Esophagus muscularis mucosa (tissue), 4 donors: Measurements from ENCODE around the gene SPEM3. TPM values are rescaled to one million over a fixed set of nuclear protein-coding genes. Genes with fewer than 3 reads are reported as not detected.

Experiments
- DNase-seq: peaks from one replicate; pipeline ENCODE4 v3.0.0-alpha.2; 2017; ENCODE audit errors: extremely low spot score
- H3K27ac ChIP-seq, 4 donors: fragments of 200-600 bp; sonication (generic); replicated peaks in 1 of 4; 1 replicate in 3 of 4; 2 replicates in 1 of 4; pipeline ENCODE4 v1.5.1; 2016 to 2019; ENCODE audit warnings: mild to moderate bottlenecking in 1 of 4
- H3K27me3 ChIP-seq, 4 donors: fragments of 200-600 bp; sonication (generic); one replicate each; pipeline versions ENCODE4 v1.5.1 to v1.6.0; 2016 to 2019
- H3K36me3 ChIP-seq, 4 donors: fragments of 200-600 bp; sonication (generic); one replicate each; pipeline ENCODE4 v1.5.1; 2016 to 2019
- H3K4me1 ChIP-seq, 4 donors: fragments of 200-600 bp; sonication (generic); one replicate each; pipeline ENCODE4 v1.5.1; 2016 to 2019
- H3K4me3 ChIP-seq, 4 donors: fragments of 200-600 bp; sonication (generic); 1 replicate in 2 of 4; 2 replicates in 2 of 4; pipeline ENCODE4 v1.5.1; 2016 to 2019; ENCODE audit warnings: mild to moderate bottlenecking in 4 of 4, moderate library complexity in 1 of 4
- H3K9me3 ChIP-seq, 4 donors: fragments of 200-600 bp; sonication (generic); 1 replicate in 3 of 4; 2 replicates in 1 of 4; pipeline ENCODE4 v1.5.1; 2016 to 2019
- CTCF ChIP-seq, 3 experiments: fragments of 200-600 bp in 2 of 3; fragments of 450-650 bp in 1 of 3; sonication (generic) in 2 of 3; IDR thresholded peaks; one replicate each; pipeline ENCODE4 v1.5.1; 2017 to 2019; ENCODE audit warnings: antibody characterized with exemption in 3 of 3, mild to moderate bottlenecking in 2 of 3, moderate library complexity in 1 of 3
- EP300 ChIP-seq: sonication (generic); formaldehyde crosslinking; IDR thresholded peaks from one replicate; pipeline ENCODE4 v1.6.1; 2017; ENCODE audit warnings: antibody characterized with exemption
- POLR2A ChIP-seq: fragments of 450-650 bp; IDR thresholded peaks from one replicate; pipeline ENCODE4 v1.6.1; 2017; ENCODE audit warnings: antibody characterized with exemption, moderate library complexity, mild to moderate bottlenecking, low read depth
- POLR2AphosphoS5 ChIP-seq, 2 donors: sonication (generic); formaldehyde crosslinking; IDR thresholded peaks; one replicate each; pipeline ENCODE4 v1.6.1; 2017; ENCODE audit warnings: antibody characterized with exemption in 2 of 2
- WGBS: methylation state at CpG from one replicate; pipeline ENCODE4 v1.1.5; 2018; 5-methylcytosine and 5-hydroxymethylcytosine counted together
- intact Hi-C: fragments of 100-400 bp; cut with DNase I; formaldehyde crosslinking; loops from one replicate; pipeline ENCODE4 v1.15.1; 2023
- total RNA-seq, 4 donors: library from RNA; depleted of rRNA; stranded (reverse); fragments of >200 nt; gene quantifications; one replicate each; pipeline versions ENCODE4 v1.1.0 to v1.2.1, GENCODE V29; 2016

Gene SPEM3
- total RNA-seq, 4 donors from 2014 or later, result not detected

GRCh38 chr17:7408252-7408727 lies 20.4 kb upstream of the SPEM3 start:
- no peak for DNase-seq
- WGBS, result 100% methylated on average over 3 of the region's 58 CpGs
- Histone ChIP-seq H3K4me3 (no peak overlapping the region), H3K4me1 (peaks cover 4 to 36% (median 23%) of the 10 kb centered on the region in 4 donors), H3K27ac (no peak overlapping the region), H3K36me3 (peaks cover 0 to 37% (median 17%) of the 10 kb centered on the region in 4 donors), H3K9me3 (no peaks in the 10 kb centered on the region), H3K27me3 (no peaks in the 10 kb centered on the region)
- TF ChIP-seq POLR2A (no peak), EP300 (no peak), CTCF (IDR thresholded peaks at IDR 0.05) (no peak), POLR2AphosphoS5 (IDR thresholded peaks at IDR 0.05) (no peak)
- intact Hi-C loops, result no loop called here

DNA sequence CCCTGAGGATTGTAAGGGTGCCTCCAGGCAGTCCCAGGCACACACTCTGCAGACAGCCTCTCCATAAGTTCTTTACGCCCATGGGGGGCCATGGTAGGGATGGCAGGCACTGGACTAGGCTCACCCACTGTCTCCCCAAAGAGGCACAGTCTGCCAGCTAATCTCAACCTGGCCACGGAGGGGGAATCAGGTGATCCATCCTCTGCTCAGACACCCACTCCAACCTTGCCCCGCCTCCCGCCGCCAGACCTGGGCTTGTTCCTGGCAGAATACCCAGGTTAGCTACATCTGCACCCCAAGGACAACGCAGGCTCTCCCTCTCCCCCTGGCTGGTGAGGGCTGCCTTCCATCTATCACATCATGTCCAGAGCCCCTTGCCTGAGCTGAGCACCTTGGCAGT lies 19.8 kb upstream of the SPEM3 start:
- WGBS, result 84% methylated on average over 5 of the region's 6 CpGs
- Histone ChIP-seq H3K4me1 (peaks cover 4 to 34% (median 21%) of the 10 kb centered on the region in 4 donors), H3K27me3 (no peaks in the 10 kb centered on the region), H3K36me3 (peaks cover 0 to 37% (median 17%) of the 10 kb centered on the region in 4 donors), H3K4me3 (no peak overlapping the region), H3K27ac (no peak overlapping the region), H3K9me3 (no peaks in the 10 kb centered on the region)
- DNase-seq, result no peak
- no peak for TF ChIP-seq POLR2A
- TF ChIP-seq EP300, result no peak
- TF ChIP-seq CTCF (IDR thresholded peaks at IDR 0.05), result no peak
- no peak for TF ChIP-seq POLR2AphosphoS5 (IDR thresholded peaks at IDR 0.05)
- intact Hi-C loops, result no loop called here

DNA sequence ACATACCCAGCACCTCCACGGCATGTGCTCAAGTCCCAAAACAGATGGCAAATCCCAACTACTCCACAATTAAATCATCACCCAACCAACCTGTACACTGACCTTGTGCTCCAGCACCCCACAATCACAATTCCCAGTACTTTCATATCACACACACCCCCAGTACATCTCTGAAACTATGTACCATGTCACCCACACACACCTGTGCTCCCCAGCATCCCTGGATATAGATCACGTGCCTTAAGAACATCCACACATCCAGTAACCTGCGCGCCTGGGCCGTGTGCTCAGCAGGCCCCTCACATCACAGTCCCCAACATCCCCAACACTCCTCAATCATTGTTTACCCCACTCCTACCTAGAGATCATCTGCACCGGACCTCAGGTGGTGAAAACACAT lies 18.9 kb upstream of the SPEM3 start:
- H3K4me3 ChIP-seq, result no peak overlapping the region
- H3K36me3 ChIP-seq, result peaks cover 0 to 41% (median 19%) of the 10 kb centered on the region in 4 donors
- H3K27ac ChIP-seq, result no peak overlapping the region
- 90% methylated on average over 6 of the region's 6 CpGs for WGBS
- TF ChIP-seq POLR2A (no peak), POLR2AphosphoS5 (IDR thresholded peaks at IDR 0.05) (no peak), EP300 (no peak), CTCF (IDR thresholded peaks at IDR 0.05) (no peak)
- intact Hi-C loops, result no loop called here
- H3K27me3 ChIP-seq, result no peaks in the 10 kb centered on the region
- H3K4me1 ChIP-seq, result peaks cover 4 to 34% (median 21%) of the 10 kb centered on the region in 4 donors
- no peak for DNase-seq
- no peaks in the 10 kb centered on the region for H3K9me3 ChIP-seq

DNA sequence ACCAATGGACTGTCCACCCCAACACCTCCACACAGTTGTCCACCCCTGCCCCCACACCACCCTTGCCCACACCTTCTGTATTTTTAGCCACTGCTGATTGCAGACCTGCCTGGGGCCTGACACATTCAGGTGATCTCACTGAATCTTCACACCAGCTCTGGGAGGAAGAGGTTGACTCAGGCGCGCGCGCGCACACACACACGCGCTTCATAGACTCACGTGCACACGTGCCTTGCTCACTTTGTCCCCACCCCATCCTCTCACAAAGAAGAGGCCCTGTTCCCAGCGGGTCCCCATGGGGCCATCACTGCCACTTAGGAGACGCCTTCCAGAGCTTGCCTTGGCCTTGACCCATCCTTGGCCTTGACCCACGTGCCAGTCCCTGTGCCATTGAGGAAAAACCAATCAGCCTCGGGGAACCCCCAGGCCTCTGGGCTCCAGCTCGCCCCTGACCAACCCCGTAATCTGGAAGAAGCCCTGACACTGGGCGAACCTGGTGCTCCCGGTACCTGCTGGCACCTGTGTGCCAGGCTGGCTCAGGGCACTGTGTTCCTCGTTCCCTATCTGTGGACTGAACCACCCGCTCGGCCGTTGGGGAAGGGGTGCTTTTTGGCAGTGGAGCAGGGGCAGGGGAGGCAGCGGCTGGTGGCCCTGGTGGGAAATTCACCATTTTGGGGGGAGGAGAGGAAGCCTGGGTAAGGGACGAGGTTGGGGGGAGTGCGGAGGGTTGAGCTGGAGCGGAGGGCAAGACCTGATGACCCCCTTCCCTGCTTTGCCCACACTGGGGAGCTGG lies 17.8 kb upstream of the SPEM3 start:
- TF ChIP-seq POLR2AphosphoS5 (IDR thresholded peaks at IDR 0.05) (no peak), CTCF (IDR thresholded peaks at IDR 0.05) (no peak), EP300 (no peak), POLR2A (no peak)
- Histone ChIP-seq H3K4me1 (peaks cover 2 to 24% (median 11%) of the 10 kb centered on the region in 4 donors), H3K4me3 (no peak overlapping the region), H3K27ac (no peak overlapping the region), H3K36me3 (peaks cover 0 to 52% (median 25%) of the 10 kb centered on the region in 4 donors), H3K9me3 (no peaks in the 10 kb centered on the region), H3K27me3 (no peaks in the 10 kb centered on the region)
- DNase-seq, result no peak
- 90% methylated on average over 25 of the region's 25 CpGs for WGBS
- intact Hi-C loops, result no loop called here
